Stimulated activated CD8-positive, alpha-beta memory T cell treated with anti-CD3 and anti-CD28 coated beads, Interleukin-2, amount 100 ng/mL, for 48 hours (primary cell): ENCODE measurements around the gene DNAJC1.
A peak's percentile ranks its signal among the peaks of the same experiment; 100 is the strongest.

Source experiments
- DNase-seq, 2 donors: peaks; one replicate each; pipeline ENCODE4 v3.0.0-alpha.2; 2020; ENCODE audit warnings: low read depth in 2 of 2

The DNAJC1 gene

GRCh38 chr10:21760332-21760731 is 243.2 kb downstream of the DNAJC1 start:
- no peak for DNase-seq

GRCh38 chr10:21759232-21759631 is 244.3 kb downstream of the DNAJC1 start:
- no peak for DNase-seq

GRCh38 chr10:21758696-21759095 is 244.8 kb downstream of the DNAJC1 start:
- DNase-seq, result no peak

- DNase-seq, result no peak
These were observed 245.3 kb downstream of the DNAJC1 start for GRCh38 chr10:21758239-21758638.

- DNase-seq, result no peak
These were observed 246.2 kb downstream of the DNAJC1 start for GRCh38 chr10:21757185-21757901.

GRCh38 chr10:21756707-21757106 is 246.8 kb downstream of the DNAJC1 start:
- DNase-seq, result no peak

- no peak for DNase-seq
These were observed 249.0 kb downstream of the DNAJC1 start for GRCh38 chr10:21754410-21755011.

- no peak for DNase-seq
These were observed 249.8 kb downstream of the DNAJC1 start for GRCh38 chr10:21753497-21754270.

- no peak for DNase-seq
These were observed 251.9 kb downstream of the DNAJC1 start for GRCh38 chr10:21751341-21752310.

GRCh38 chr10:21750424-21750823 is 253.1 kb downstream of the DNAJC1 start:
- DNase-seq, result no peak

- DNase-seq, result no peak
These were observed 253.7 kb downstream of the DNAJC1 start for GRCh38 chr10:21749788-21750187.

- DNase-seq, result no peak
These were observed 255.7 kb downstream of the DNAJC1 start for GRCh38 chr10:21747809-21748208.

- no peak for DNase-seq
These were observed 257.4 kb downstream of the DNAJC1 start for GRCh38 chr10:21746118-21746517.

- DNase-seq, result no peak
These were observed 259.3 kb downstream of the DNAJC1 start for GRCh38 chr10:21744223-21744622.

- DNase-seq, result no peak
These were observed 260.7 kb downstream of the DNAJC1 start for GRCh38 chr10:21742740-21743412.

- no peak for DNase-seq
These were observed 262.5 kb downstream of the DNAJC1 start for GRCh38 chr10:21740989-21741388.

- DNase-seq, result no peak
These were observed 266.4 kb downstream of the DNAJC1 start for GRCh38 chr10:21737106-21737505.

- no peak for DNase-seq
These were observed 269.8 kb downstream of the DNAJC1 start for GRCh38 chr10:21733710-21734109.

- peak; percentile 17 to 22 for DNase-seq
These were observed 271.3 kb downstream of the DNAJC1 start for GRCh38 chr10:21732067-21732772.

- no peak for DNase-seq
These were observed 274.9 kb downstream of the DNAJC1 start for GRCh38 chr10:21728618-21729017.
